Stimulated activated naive CD8-positive, alpha-beta T cell treated with anti-CD3 and anti-CD28 coated beads, Interleukin-15, Interleukin-2, amounts not matched to agents 100 ng/mL and 50 ng/mL, for 24 hours (primary cell): Measurements from ENCODE around the gene TEKT4.
"Not testable (repeated sequence)": the region's sequence is repeated elsewhere in the genome, so short reads cannot be mapped to it uniquely, and the experiment has no call there.

Experiments used
- H3K27ac Mint-ChIP-seq: one replicate; pipeline ENCODE4 v1.8.0; 2021; ENCODE audit warnings: mild to moderate bottlenecking, mixed read lengths
- H3K27me3 Mint-ChIP-seq: one replicate; pipeline ENCODE4 v1.8.0; 2021; ENCODE audit warnings: mixed read lengths
- H3K36me3 Mint-ChIP-seq: one replicate; pipeline ENCODE4 v1.8.0; 2021; ENCODE audit warnings: low read depth, mixed read lengths
- H3K4me1 Mint-ChIP-seq: one replicate; pipeline ENCODE4 v1.8.0; 2021; ENCODE audit warnings: low read depth, mixed read lengths
- H3K4me3 Mint-ChIP-seq: one replicate; pipeline ENCODE4 v1.8.0; 2021; ENCODE audit warnings: mild to moderate bottlenecking, mixed read lengths
- H3K9me3 Mint-ChIP-seq: one replicate; pipeline ENCODE4 v1.8.0; 2021; ENCODE audit warnings: mixed read lengths

The TEKT4 gene

GRCh38 chr2:94871226-94872087, at the start of gene TEKT4:
Gene TEKT4, plus strand, starts transcription at chr2:94871430. Its CDS starts 150 bp downstream, at chr2:94871580.
- no peaks in the 10 kb centered on the region for H3K27me3 Mint-ChIP-seq
- no peaks in the 10 kb centered on the region for H3K9me3 Mint-ChIP-seq
- H3K4me3 Mint-ChIP-seq: no peak within 1 kb of the TSS
- no peaks in the 10 kb centered on the region for H3K4me1 Mint-ChIP-seq
- H3K27ac Mint-ChIP-seq: no peak within 1 kb of the TSS
- no peaks in the 10 kb centered on the region for H3K36me3 Mint-ChIP-seq

GRCh38 chr2:94839224-94839623, 32.0 kb upstream of the TEKT4 start:
- H3K36me3 Mint-ChIP-seq, H3K9me3 Mint-ChIP-seq, H3K4me1 Mint-ChIP-seq, H3K4me3 Mint-ChIP-seq, H3K27me3 Mint-ChIP-seq, H3K27ac Mint-ChIP-seq: not testable (repeated sequence)

GRCh38 chr2:94856856-94857255, 14.4 kb upstream of the TEKT4 start:
- not testable (repeated sequence) for H3K27ac Mint-ChIP-seq, H3K36me3 Mint-ChIP-seq, H3K9me3 Mint-ChIP-seq, H3K4me1 Mint-ChIP-seq
- peaks cover 32% of the 10 kb centered on the region for H3K27me3 Mint-ChIP-seq
- peak overlapping the region; percentile 26 for H3K4me3 Mint-ChIP-seq

GRCh38 chr2:94857367-94858162, 13.7 kb upstream of the TEKT4 start:
- not testable (repeated sequence) for H3K27ac Mint-ChIP-seq, H3K9me3 Mint-ChIP-seq, H3K36me3 Mint-ChIP-seq, H3K4me1 Mint-ChIP-seq
- Mint-ChIP-seq H3K4me3 (peak overlapping the region; percentile 26), H3K27me3 (peaks cover 38% of the 10 kb centered on the region)

- H3K27me3 Mint-ChIP-seq: peaks cover 41% of the 10 kb centered on the region
- not testable (repeated sequence) for H3K4me1 Mint-ChIP-seq, H3K27ac Mint-ChIP-seq, H3K4me3 Mint-ChIP-seq, H3K9me3 Mint-ChIP-seq, H3K36me3 Mint-ChIP-seq
Observed at GRCh38 chr2:94858163-94858888, 12.9 kb upstream of the TEKT4 start.

- no peaks in the 10 kb centered on the region for H3K4me1 Mint-ChIP-seq
- H3K9me3 Mint-ChIP-seq: no peaks in the 10 kb centered on the region
- H3K27me3 Mint-ChIP-seq: peaks cover 46% of the 10 kb centered on the region
Observed at GRCh38 chr2:94861308-94862152, 9.7 kb upstream of the TEKT4 start.

GRCh38 chr2:94862903-94863302, 8.3 kb upstream of the TEKT4 start:
- H3K36me3 Mint-ChIP-seq, H3K27ac Mint-ChIP-seq, H3K9me3 Mint-ChIP-seq, H3K4me3 Mint-ChIP-seq, H3K4me1 Mint-ChIP-seq: not testable (repeated sequence)
- H3K27me3 Mint-ChIP-seq: peaks cover 39% of the 10 kb centered on the region

More at GRCh38 chr2:94861308-94862152, 9.7 kb upstream of the TEKT4 start:
- Mint-ChIP-seq H3K36me3 (no peaks in the 10 kb centered on the region), H3K27ac (no peak overlapping the region), H3K4me3 (no peak overlapping the region)

GRCh38 chr2:94869131-94869530, 2.1 kb upstream of the TEKT4 start:
- Mint-ChIP-seq H3K4me3 (no peak overlapping the region), H3K9me3 (no peaks in the 10 kb centered on the region), H3K4me1 (no peaks in the 10 kb centered on the region), H3K36me3 (no peaks in the 10 kb centered on the region), H3K27ac (no peak overlapping the region), H3K27me3 (peaks cover 3% of the 10 kb centered on the region)

- H3K27ac Mint-ChIP-seq: no peak overlapping the region
Observed at GRCh38 chr2:94869552-94870439, 1.4 kb upstream of the TEKT4 start.

GRCh38 chr2:94870440-94871225, 597 bp upstream of the TEKT4 start:
- H3K27ac Mint-ChIP-seq: no peak overlapping the region
- no peaks in the 10 kb centered on the region for H3K36me3 Mint-ChIP-seq
- no peaks in the 10 kb centered on the region for H3K4me1 Mint-ChIP-seq
- H3K27me3 Mint-ChIP-seq: no peaks in the 10 kb centered on the region
- no peak overlapping the region for H3K4me3 Mint-ChIP-seq
- H3K9me3 Mint-ChIP-seq: no peaks in the 10 kb centered on the region

More at GRCh38 chr2:94869552-94870439, 1.4 kb upstream of the TEKT4 start:
- Mint-ChIP-seq H3K4me1 (no peaks in the 10 kb centered on the region), H3K4me3 (no peak overlapping the region), H3K27me3 (peaks cover 3% of the 10 kb centered on the region), H3K9me3 (no peaks in the 10 kb centered on the region), H3K36me3 (no peaks in the 10 kb centered on the region)

GRCh38 chr2:94872088-94872618, 923 bp downstream of the TEKT4 start:
- Mint-ChIP-seq H3K4me3 (no peak overlapping the region), H3K27me3 (no peaks in the 10 kb centered on the region), H3K9me3 (no peaks in the 10 kb centered on the region), H3K27ac (no peak overlapping the region), H3K36me3 (no peaks in the 10 kb centered on the region), H3K4me1 (no peaks in the 10 kb centered on the region)

GRCh38 chr2:94872676-94873361, 1.6 kb downstream of the TEKT4 start:
- no peaks in the 10 kb centered on the region for H3K4me1 Mint-ChIP-seq
- no peak overlapping the region for H3K27ac Mint-ChIP-seq
- H3K36me3 Mint-ChIP-seq: no peaks in the 10 kb centered on the region
- H3K9me3 Mint-ChIP-seq: no peaks in the 10 kb centered on the region
- H3K27me3 Mint-ChIP-seq: no peaks in the 10 kb centered on the region
- no peak overlapping the region for H3K4me3 Mint-ChIP-seq
